ENCODE data around the gene MCM10. TPM values are rescaled to one million over a fixed set of nuclear protein-coding genes. Genes with fewer than 3 reads are reported as not detected.

MCM10 gene
- total and polyA plus RNA-seq, 2 of the 4 experiments (the other 2 are of a cell fraction) = 5.4 to 11.8 TPM

GRCh38 chr10:13121500-13121854 is 39.9 kb upstream of the MCM10 start:
- CTCF ChIA-PET = no interaction called here
- no peak overlapping the region for H2BK15ac ChIP-seq (ENCODE audit: low read depth, low read length)
- no peak overlapping the region for H3K23ac ChIP-seq (ENCODE audit: low read depth, low read length)
- no peak overlapping the region for H3K14ac ChIP-seq (replicated peaks; ENCODE audit: low read depth, low read length)
- peaks cover 3% of the 10 kb centered on the region; the same call in 1 of the 2 replicates for H3K4me1 ChIP-seq (ENCODE audit: control insufficient read depth, insufficient read depth, low read length)
- no peak overlapping the region for H3K4me2 ChIP-seq (ENCODE audit: low read depth, low read length)
- H2BK20ac ChIP-seq (ENCODE audit: low read depth, low read length) = no peak overlapping the region
- H2AFZ ChIP-seq (replicated peaks; ENCODE audit: low read length, poor library complexity) = no peak overlapping the region
- no CpG with 5 or more reads among the region's 1 CpG for WGBS, 2 experiments (ENCODE audit: extremely low coverage in 2 of 2, insufficient read length in 1 of 2)
- no peak overlapping the region for H4K5ac ChIP-seq (ENCODE audit: low read depth, low read length)
- H3K9ac ChIP-seq (ENCODE audit: low read depth, low read length) = no peak overlapping the region
- no peak overlapping the region for H2AK9ac ChIP-seq (replicated peaks; ENCODE audit: low read depth, low read length, poor library complexity)
- H4K20me1 ChIP-seq (ENCODE audit: insufficient read depth, low read length) = no peaks in the 10 kb centered on the region
- H4K91ac ChIP-seq (ENCODE audit: insufficient read depth, low read depth, low read length) = no peak overlapping the region
- peak overlapping the region; percentile 26; the same call in 1 of the 2 replicates for H3K27ac ChIP-seq (ENCODE audit: insufficient read depth, low read length)
- no peaks in the 10 kb centered on the region for H3K9me3 ChIP-seq (ENCODE audit: control insufficient read depth, insufficient read depth, low read length)
- H2BK120ac ChIP-seq (ENCODE audit: low read depth, low read length) = no peak overlapping the region
- H4K8ac ChIP-seq (ENCODE audit: low read depth in 2 of 2, low read length in 2 of 2) = no peak overlapping the region
- no peak overlapping the region for H3K4me3 ChIP-seq (ENCODE audit: insufficient read depth, low read depth, low read length)
- ATAC-seq (ENCODE audit: low read depth) (no peak), DNase-seq (no peak)
- in situ Hi-C loops (cut with MboI; ENCODE audit: low sequenced_read_pairs) (no loop called here), dilution Hi-C loops (cut with HindIII; ENCODE audit: low sequenced_read_pairs, unreplicated experiment) (no loop called here), intact Hi-C loops (cut with micrococcal nuclease) (no loop called here)
- no peak for TF ChIP-seq ELK1 (IDR thresholded peaks at IDR 0.05; ENCODE audit: borderline replicate concordance, low read depth, low read length)
- POLR2A ChIA-PET (ENCODE audit: unreplicated experiment) = no interaction called here
- H3K36me3 ChIP-seq (ENCODE audit: control insufficient read depth, insufficient read depth, low read length) = peaks cover 37% of the 10 kb centered on the region
- H2BK5ac ChIP-seq (ENCODE audit: low read depth, low read length, poor library complexity, severe bottlenecking) = no peak overlapping the region
- peaks cover 2% of the 10 kb centered on the region; the same call in 1 of the 2 replicates for H3K9me1 ChIP-seq (ENCODE audit: insufficient read depth, low read length)
- peaks cover 4 to 9% of the 10 kb centered on the region in 2 experiments; a peak in 2 of 4 replicates for H3K79me1 ChIP-seq (ENCODE audit: low read depth in 1 of 2, low read length in 2 of 2)
- H2AK5ac ChIP-seq (ENCODE audit: low read depth, low read length) = no peak overlapping the region
- no peak overlapping the region for H3K18ac ChIP-seq (ENCODE audit: low read depth, low read length)
- no peaks in the 10 kb centered on the region for H3K27me3 ChIP-seq (ENCODE audit: control insufficient read depth, insufficient read depth, low read length)
- no peak overlapping the region for H3K4ac ChIP-seq (ENCODE audit: low read depth, low read length)
- BruUV-seq (replicated peaks) = no TSS peak
- no peak overlapping the region for H3K56ac ChIP-seq (ENCODE audit: extremely low read depth, insufficient read depth, low read length)

Data from IMR-90 (cell line).